Measurements from ENCODE around the gene CGB7.

GRCh38 chr19:49086296-49086695, 28.7 kb upstream of the CGB7 start:
- TF ChIP-seq CTCF (IDR thresholded peaks at IDR 0.05) (no peak), POLR2A (IDR thresholded peaks at IDR 0.05) (no peak), POLR2AphosphoS5 (IDR thresholded peaks at IDR 0.05) (no peak)

All from prostate gland (tissue), 2 donors.